ENCODE data around the gene PALMD. TPM values are rescaled to one million over a fixed set of nuclear protein-coding genes. Genes with fewer than 3 reads are reported as not detected.

Gene PALMD
- polyA plus RNA-seq, 3 donors: not detected

GRCh38 chr1:99607590-99607989, 38.3 kb upstream of the PALMD start:
- no peak overlapping the region for H2AFZ ChIP-seq (ENCODE audit: insufficient read depth, low read depth, low read length, poor library complexity, severe bottlenecking)
- H3K4me2 ChIP-seq (replicated peaks; ENCODE audit: extremely low read depth, low read length, poor library complexity, severe bottlenecking): no peak overlapping the region
- H3K27me3 Mint-ChIP-seq (ENCODE audit: low read depth in 3 of 3): no peaks in the 10 kb centered on the region
- H3K4me3 ChIP-seq (replicated peaks in 1 of 3; ENCODE audit: low read depth in 2 of 3, low read length in 3 of 3): no peak overlapping the region
- no peaks in the 10 kb centered on the region for H3K36me3 Mint-ChIP-seq
- no peaks in the 10 kb centered on the region for H4K20me1 ChIP-seq (ENCODE audit: insufficient read depth, low read length)
- intact Hi-C loops (cut with micrococcal nuclease): no loop called here
- no peaks in the 10 kb centered on the region for H3K4me1 Mint-ChIP-seq
- H3K27ac Mint-ChIP-seq: no peak overlapping the region
- WGBS (ENCODE audit: insufficient coverage): no CpG with 5 or more reads among the region's 1 CpG
- TF ChIP-seq, protein P1, sequence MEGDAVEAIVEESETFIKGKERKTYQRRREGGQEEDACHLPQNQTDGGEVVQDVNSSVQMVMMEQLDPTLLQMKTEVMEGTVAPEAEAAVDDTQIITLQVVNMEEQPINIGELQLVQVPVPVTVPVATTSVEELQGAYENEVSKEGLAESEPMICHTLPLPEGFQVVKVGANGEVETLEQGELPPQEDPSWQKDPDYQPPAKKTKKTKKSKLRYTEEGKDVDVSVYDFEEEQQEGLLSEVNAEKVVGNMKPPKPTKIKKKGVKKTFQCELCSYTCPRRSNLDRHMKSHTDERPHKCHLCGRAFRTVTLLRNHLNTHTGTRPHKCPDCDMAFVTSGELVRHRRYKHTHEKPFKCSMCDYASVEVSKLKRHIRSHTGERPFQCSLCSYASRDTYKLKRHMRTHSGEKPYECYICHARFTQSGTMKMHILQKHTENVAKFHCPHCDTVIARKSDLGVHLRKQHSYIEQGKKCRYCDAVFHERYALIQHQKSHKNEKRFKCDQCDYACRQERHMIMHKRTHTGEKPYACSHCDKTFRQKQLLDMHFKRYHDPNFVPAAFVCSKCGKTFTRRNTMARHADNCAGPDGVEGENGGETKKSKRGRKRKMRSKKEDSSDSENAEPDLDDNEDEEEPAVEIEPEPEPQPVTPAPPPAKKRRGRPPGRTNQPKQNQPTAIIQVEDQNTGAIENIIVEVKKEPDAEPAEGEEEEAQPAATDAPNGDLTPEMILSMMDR (IDR thresholded peaks at IDR 0.05): no peak
- no peak for DNase-seq
- H3K9ac ChIP-seq (ENCODE audit: insufficient read depth, low read length, poor library complexity, severe bottlenecking): no peak overlapping the region
- no peaks in the 10 kb centered on the region for H3K9me3 ChIP-seq (replicated peaks in 1 of 2; ENCODE audit: control insufficient read depth in 1 of 2, insufficient read depth in 1 of 2, low read length in 2 of 2)
- H3K27me3 ChIP-seq (ENCODE audit: control insufficient read depth in 2 of 2, insufficient read depth in 2 of 2, low read length in 2 of 2): no peaks in the 10 kb centered on the region
- peaks cover 0 to 9% (median 2%) of the 10 kb centered on the region in 7 donors for H3K9me3 Mint-ChIP-seq
- no peaks in the 10 kb centered on the region for H3K79me2 ChIP-seq (ENCODE audit: insufficient read depth, low read length)
- H3K36me3 ChIP-seq (replicated peaks in 1 of 2; ENCODE audit: control insufficient read depth in 1 of 2, insufficient read depth in 2 of 2, low read length in 2 of 2): no peaks in the 10 kb centered on the region
- no peak overlapping the region for H3K4me3 Mint-ChIP-seq
- no peaks in the 10 kb centered on the region for H3K4me1 ChIP-seq (ENCODE audit: control insufficient read depth in 1 of 2, insufficient read depth in 2 of 2, low read length in 2 of 2)
- no peak overlapping the region for H3K27ac ChIP-seq (ENCODE audit: low read depth in 1 of 2, low read length in 2 of 2)

- no peak overlapping the region for H3K4me3 ChIP-seq (replicated peaks in 1 of 3; ENCODE audit: low read depth in 2 of 3, low read length in 3 of 3)
- no peak overlapping the region for H2AFZ ChIP-seq (ENCODE audit: insufficient read depth, low read depth, low read length, poor library complexity, severe bottlenecking)
- no peak overlapping the region for H3K27ac Mint-ChIP-seq
- no peaks in the 10 kb centered on the region for H3K27me3 Mint-ChIP-seq (ENCODE audit: low read depth in 3 of 3)
- WGBS (ENCODE audit: insufficient coverage): no CpG with 5 or more reads among the region's 2 CpGs
- no peak for DNase-seq
- no peak overlapping the region for H3K4me3 Mint-ChIP-seq
- H4K20me1 ChIP-seq (ENCODE audit: insufficient read depth, low read length): no peaks in the 10 kb centered on the region
- TF ChIP-seq, protein P1 (IDR thresholded peaks at IDR 0.05): no peak
- no peaks in the 10 kb centered on the region for H3K4me1 ChIP-seq (ENCODE audit: control insufficient read depth in 1 of 2, insufficient read depth in 2 of 2, low read length in 2 of 2)
- no peaks in the 10 kb centered on the region for H3K9me3 ChIP-seq (replicated peaks in 1 of 2; ENCODE audit: control insufficient read depth in 1 of 2, insufficient read depth in 1 of 2, low read length in 2 of 2)
- H3K4me2 ChIP-seq (replicated peaks; ENCODE audit: extremely low read depth, low read length, poor library complexity, severe bottlenecking): no peak overlapping the region
- H3K79me2 ChIP-seq (ENCODE audit: insufficient read depth, low read length): no peaks in the 10 kb centered on the region
- no peaks in the 10 kb centered on the region for H3K4me1 Mint-ChIP-seq
- no peaks in the 10 kb centered on the region for H3K36me3 ChIP-seq (replicated peaks in 1 of 2; ENCODE audit: control insufficient read depth in 1 of 2, insufficient read depth in 2 of 2, low read length in 2 of 2)
- H3K36me3 Mint-ChIP-seq: no peaks in the 10 kb centered on the region
- peaks cover 1 to 9% (median 3%) of the 10 kb centered on the region in 7 donors for H3K9me3 Mint-ChIP-seq
- no peak overlapping the region for H3K27ac ChIP-seq (ENCODE audit: low read depth in 1 of 2, low read length in 2 of 2)
- no peak overlapping the region for H3K9ac ChIP-seq (ENCODE audit: insufficient read depth, low read length, poor library complexity, severe bottlenecking)
- intact Hi-C loops (cut with micrococcal nuclease): no loop called here
- H3K27me3 ChIP-seq (ENCODE audit: control insufficient read depth in 2 of 2, insufficient read depth in 2 of 2, low read length in 2 of 2): no peaks in the 10 kb centered on the region
Observed at GRCh38 chr1:99608058-99608457, 37.9 kb upstream of the PALMD start.
